CD14-positive monocyte (primary cell): ENCODE results near the gene ZNF473. TPM values are rescaled to one million over a fixed set of nuclear protein-coding genes. Genes with fewer than 3 reads are reported as not detected.

Source experiments
- DNase-seq, 3 donors: peaks; one replicate each; pipeline ENCODE4 v3.0.0-alpha.2; 2011 to 2022
- H2AFZ ChIP-seq: 2 replicates; pipeline ENCODE4 v1.6.0; 2012; ENCODE audit warnings: mild to moderate bottlenecking, low read depth, low read length, inconsistent platforms; ENCODE audit not compliant: insufficient read depth, poor library complexity, severe bottlenecking
- H3K27ac ChIP-seq, 2 donors: 1 replicate in 1 of 2; 2 replicates in 1 of 2; pipeline ENCODE4 v1.5.1; 2012 to 2013; ENCODE audit warnings: low read length in 2 of 2, control low read depth in 1 of 2, inconsistent platforms in 1 of 2, low read depth in 1 of 2, mild to moderate bottlenecking in 1 of 2
- H3K27me3 ChIP-seq, 2 donors: one replicate each; pipeline versions ENCODE4 v1.6.0 to v1.6.1; 2011 to 2013; ENCODE audit warnings: low read length in 2 of 2; ENCODE audit not compliant: control insufficient read depth in 2 of 2, insufficient read depth in 2 of 2
- H3K36me3 ChIP-seq, 2 donors: replicated peaks in 1 of 2; 1 replicate in 1 of 2; 2 replicates in 1 of 2; pipeline versions ENCODE4 v1.5.1 to v1.6.1; 2012 to 2013; ENCODE audit warnings: low read length in 2 of 2, control low read depth in 1 of 2, inconsistent platforms in 1 of 2, mild to moderate bottlenecking in 1 of 2; ENCODE audit not compliant: insufficient read depth in 2 of 2, control insufficient read depth in 1 of 2
- H3K4me1 ChIP-seq, 2 donors: 1 replicate in 1 of 2; 2 replicates in 1 of 2; pipeline versions ENCODE4 v1.5.1 to v1.6.1; 2012 to 2013; ENCODE audit warnings: low read length in 2 of 2, control low read depth in 1 of 2, inconsistent platforms in 1 of 2, mild to moderate bottlenecking in 1 of 2, moderate library complexity in 1 of 2; ENCODE audit not compliant: insufficient read depth in 2 of 2, control insufficient read depth in 1 of 2
- H3K4me2 ChIP-seq: replicated peaks from 2 replicates; pipeline ENCODE3; 2012; ENCODE audit warnings: low read length, moderate library complexity, mild to moderate bottlenecking; ENCODE audit not compliant: poor library complexity, severe bottlenecking; ENCODE audit errors: extremely low read depth
- H3K4me3 ChIP-seq, 3 experiments: fragments of 200-600 bp in 1 of 3; sonication (generic) in 1 of 3; replicated peaks in 1 of 3; 1 replicate in 2 of 3; 2 replicates in 1 of 3; pipeline ENCODE4 v1.5.1; 2011 to 2013; ENCODE audit warnings: low read length in 3 of 3, mild to moderate bottlenecking in 3 of 3, control low read depth in 2 of 3, low read depth in 2 of 3, inconsistent platforms in 1 of 3, moderate library complexity in 1 of 3
- H3K79me2 ChIP-seq: 2 replicates; pipeline ENCODE4 v1.6.0; 2012; ENCODE audit warnings: mild to moderate bottlenecking, control low read depth, inconsistent platforms, low read length, moderate library complexity; ENCODE audit not compliant: insufficient read depth
- H3K9ac ChIP-seq: 2 replicates; pipeline ENCODE4 v1.6.0; 2017; ENCODE audit warnings: low read length, mild to moderate bottlenecking; ENCODE audit not compliant: insufficient read depth, poor library complexity, severe bottlenecking
- H3K9me3 ChIP-seq, 2 donors: replicated peaks in 1 of 2; 1 replicate in 1 of 2; 2 replicates in 1 of 2; pipeline versions ENCODE4 v1.5.1 to v1.6.1; 2012 to 2013; ENCODE audit warnings: low read length in 2 of 2, control low read depth in 1 of 2; ENCODE audit not compliant: control insufficient read depth in 1 of 2, insufficient read depth in 1 of 2
- H4K20me1 ChIP-seq: 2 replicates; pipeline ENCODE4 v1.6.0; 2012; ENCODE audit warnings: mild to moderate bottlenecking, low read length, control low read depth, moderate library complexity; ENCODE audit not compliant: insufficient read depth
- H3K27ac Mint-ChIP-seq, 7 donors: one replicate each; pipeline ENCODE4 v1.8.0; 2020; ENCODE audit warnings: mild to moderate bottlenecking in 7 of 7, mixed read lengths in 7 of 7, moderate library complexity in 6 of 7, inconsistent platforms in 2 of 7
- H3K27me3 Mint-ChIP-seq, 3 donors: one replicate each; pipeline ENCODE4 v1.8.0; 2021 to 2022; ENCODE audit warnings: low read depth in 3 of 3, mild to moderate bottlenecking in 3 of 3, mixed read lengths in 3 of 3, moderate library complexity in 3 of 3, inconsistent platforms in 1 of 3
- H3K36me3 Mint-ChIP-seq, 2 donors: one replicate each; pipeline ENCODE4 v1.8.0; 2020; ENCODE audit warnings: mixed read lengths in 2 of 2, inconsistent platforms in 1 of 2, mild to moderate bottlenecking in 1 of 2
- H3K4me1 Mint-ChIP-seq: one replicate; pipeline ENCODE4 v1.8.0; 2020; ENCODE audit warnings: mild to moderate bottlenecking, mixed read lengths
- H3K4me3 Mint-ChIP-seq, 2 donors: one replicate each; pipeline ENCODE4 v1.8.0; 2020; ENCODE audit warnings: mild to moderate bottlenecking in 2 of 2, mixed read lengths in 2 of 2, moderate library complexity in 1 of 2
- H3K9me3 Mint-ChIP-seq, 7 donors: one replicate each; pipeline ENCODE4 v1.8.0; 2020 to 2022; ENCODE audit warnings: mixed read lengths in 7 of 7, mild to moderate bottlenecking in 6 of 7, moderate library complexity in 6 of 7, inconsistent platforms in 2 of 7
- CTCF ChIP-seq: fragments of 200-600 bp; IDR thresholded peaks from one replicate; pipeline ENCODE4 v1.8.0; 2022; ENCODE audit warnings: antibody characterized with exemption, mild to moderate bottlenecking
- WGBS: methylation state at CpG from one replicate; pipeline ENCODE4 v1.1.5; 2013; ENCODE audit warnings: missing lambda C conversion rate; ENCODE audit not compliant: insufficient coverage; 5-methylcytosine and 5-hydroxymethylcytosine counted together
- intact Hi-C, 2 donors: fragments of 100-400 bp; cut with micrococcal nuclease; formaldehyde crosslinking; loops; one replicate each; pipeline versions ENCODE4 v1.15.0 to v1.15.1; 2023
- polyA plus RNA-seq, 3 donors: library from polyadenylated mRNA; depleted of rRNA in 1 of 3; unstranded in 2 of 3; stranded (reverse) in 1 of 3; fragments of 300-500 nt in 2 of 3; fragments of >200 nt in 1 of 3; fragmentation: Illumina TruSeq in 2 of 3; gene quantifications; 1 replicate in 2 of 3; 2 replicates in 1 of 3; pipeline ENCODE4 v1.2.3, GENCODE V29; 2012 to 2021

ZNF473 gene
- polyA plus RNA-seq, 3 donors: 0.73 to 2.3 (median 1.6) TPM

DNA sequence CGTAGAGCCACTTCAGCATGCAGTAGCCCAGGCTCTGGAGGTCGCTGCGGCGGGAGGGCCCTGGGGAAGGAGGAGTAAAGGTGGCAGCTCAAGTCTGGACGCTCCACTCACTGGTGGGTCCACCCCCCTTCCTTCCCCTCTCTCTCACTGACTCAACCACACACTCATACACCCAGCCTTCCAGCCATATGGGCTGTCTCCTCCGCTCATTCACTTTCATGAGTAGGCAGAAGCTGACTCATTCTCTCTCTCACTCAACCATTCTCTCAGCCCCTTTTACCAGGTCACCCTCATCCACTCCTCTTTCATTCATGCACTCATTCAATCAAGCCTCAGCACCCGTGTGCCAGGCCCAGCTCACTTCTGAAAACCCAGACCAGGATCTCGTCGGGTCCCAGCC, 37.4 kb upstream of the ZNF473 start:
- peaks cover 0 to 5% (median 2%) of the 10 kb centered on the region in 7 donors for H3K9me3 Mint-ChIP-seq
- H3K9me3 ChIP-seq: peaks cover 0 to 3% of the 10 kb centered on the region in 2 donors
- H3K4me3 Mint-ChIP-seq: no peak overlapping the region
- no peaks in the 10 kb centered on the region for H3K79me2 ChIP-seq
- H3K4me1 ChIP-seq: peaks cover 0 to 8% of the 10 kb centered on the region in 2 donors
- TF ChIP-seq CTCF: no peak
- H3K27ac ChIP-seq: no peak overlapping the region
- no peak overlapping the region for H3K9ac ChIP-seq
- H3K27ac Mint-ChIP-seq: peak overlapping the region in 1 of 7 donors; percentile 15
- no peak overlapping the region for H3K4me2 ChIP-seq
- intact Hi-C loops: no loop called here
- peaks cover 10% of the 10 kb centered on the region for H3K4me1 Mint-ChIP-seq
- peaks cover 56% of the 10 kb centered on the region for H4K20me1 ChIP-seq
- no peak overlapping the region for H2AFZ ChIP-seq
- no CpG with 5 or more reads among the region's 9 CpGs for WGBS
- no peaks in the 10 kb centered on the region for H3K27me3 ChIP-seq
- no peak for DNase-seq
- H3K36me3 ChIP-seq: peaks cover 65 to 88% of the 10 kb centered on the region in 2 donors
- peaks cover 0 to 1% (median 0%) of the 10 kb centered on the region in 3 donors for H3K27me3 Mint-ChIP-seq
- no peak overlapping the region for H3K4me3 ChIP-seq
- peaks cover 76 to 95% of the 10 kb centered on the region in 2 donors for H3K36me3 Mint-ChIP-seq

GRCh38 chr19:49997709-49998108, 28.1 kb upstream of the ZNF473 start:
- no peak overlapping the region for H3K4me2 ChIP-seq
- DNase-seq: peak; percentile 29 to 58 (median 54)
- peaks cover 76 to 93% of the 10 kb centered on the region in 2 donors for H3K36me3 Mint-ChIP-seq
- H3K79me2 ChIP-seq: no peaks in the 10 kb centered on the region
- H3K4me3 Mint-ChIP-seq: no peak overlapping the region
- H3K27ac ChIP-seq: no peak overlapping the region
- no peak overlapping the region for H3K9ac ChIP-seq
- no peak overlapping the region for H3K27ac Mint-ChIP-seq
- H3K4me3 ChIP-seq: no peak overlapping the region
- peaks cover 10% of the 10 kb centered on the region for H3K4me1 Mint-ChIP-seq
- no peak for TF ChIP-seq CTCF
- 90% methylated on average over 3 of the region's 5 CpGs for WGBS
- no peaks in the 10 kb centered on the region for H3K9me3 ChIP-seq
- peaks cover 0 to 2% (median under 1%) of the 10 kb centered on the region in 7 donors for H3K9me3 Mint-ChIP-seq
- peaks cover 8 to 16% of the 10 kb centered on the region in 2 donors for H3K4me1 ChIP-seq
- H3K36me3 ChIP-seq: peaks cover 72 to 99% of the 10 kb centered on the region in 2 donors
- peaks cover 59% of the 10 kb centered on the region for H4K20me1 ChIP-seq
- intact Hi-C loops: no loop called here
- H3K27me3 ChIP-seq: no peaks in the 10 kb centered on the region
- no peak overlapping the region for H2AFZ ChIP-seq
- H3K27me3 Mint-ChIP-seq: peaks cover 0 to 2% (median 1%) of the 10 kb centered on the region in 3 donors
